Loucy (cell line): ENCODE measurements around the gene ZNF155.

Experiments used
- H2AFZ ChIP-seq: fragments of 200-600 bp; sonication (generic); 2 replicates; pipeline ENCODE4 v1.6.0; 2016; ENCODE audit warnings: antibody characterized with exemption, mild to moderate bottlenecking, low read length, moderate library complexity
- H3F3A ChIP-seq: fragments of 200-600 bp; 2 replicates; pipeline ENCODE4 v1.6.0; 2016; ENCODE audit warnings: antibody characterized with exemption, low read depth, mild to moderate bottlenecking
- H3K27me3 ChIP-seq: fragments of 200-600 bp; sonication (generic); 2 replicates; pipeline ENCODE4 v1.6.1; 2014; ENCODE audit warnings: low read length, mild to moderate bottlenecking; ENCODE audit not compliant: insufficient read depth, poor library complexity, severe bottlenecking
- H3K36me3 ChIP-seq: fragments of 200-600 bp; sonication (generic); 2 replicates; pipeline ENCODE4 v1.6.1; 2016; ENCODE audit warnings: low read length; ENCODE audit not compliant: insufficient read depth
- H3K4me1 ChIP-seq: fragments of 200-600 bp; sonication (generic); 2 replicates; pipeline ENCODE4 v1.5.1; 2014; ENCODE audit warnings: low read length, mild to moderate bottlenecking; ENCODE audit not compliant: insufficient read depth, poor library complexity, severe bottlenecking
- H3K4me2 ChIP-seq: fragments of 200-600 bp; sonication (generic); 2 replicates; pipeline ENCODE4 v1.6.0; 2014; ENCODE audit warnings: antibody characterized with exemption, low read length, low read depth, mild to moderate bottlenecking; ENCODE audit not compliant: poor library complexity, severe bottlenecking
- H3K4me3 ChIP-seq: fragments of 200-600 bp; sonication (generic); 2 replicates; pipeline ENCODE4 v1.5.1; 2014; ENCODE audit warnings: low read length, mild to moderate bottlenecking, mixed read lengths; ENCODE audit not compliant: poor library complexity, severe bottlenecking
- H3K79me2 ChIP-seq: fragments of 200-600 bp; sonication (generic); 2 replicates; pipeline ENCODE4 v1.6.1; 2014; ENCODE audit warnings: low read length; ENCODE audit not compliant: insufficient read depth
- H3K9ac ChIP-seq: fragments of 200-600 bp; sonication (generic); 2 replicates; pipeline ENCODE4 v1.6.0; 2014; ENCODE audit warnings: mild to moderate bottlenecking, low read depth, low read length, moderate library complexity; ENCODE audit not compliant: poor library complexity, severe bottlenecking
- H3K9me2 ChIP-seq: fragments of 200-600 bp; sonication (generic); replicated peaks from 2 replicates; pipeline ENCODE4 v1.6.1; 2016; ENCODE audit warnings: low read depth, low read length, mixed read lengths
- H3K9me3 ChIP-seq: fragments of 200-600 bp; sonication (generic); 2 replicates; pipeline ENCODE4 v1.6.1; 2014; ENCODE audit warnings: mild to moderate bottlenecking, antibody characterized with exemption, low read length, low read depth; ENCODE audit not compliant: insufficient read depth
- H4K20me1 ChIP-seq: fragments of 200-600 bp; sonication (generic); 2 replicates; pipeline ENCODE4 v1.6.0; 2014; ENCODE audit warnings: antibody characterized with exemption, low read length, mild to moderate bottlenecking; ENCODE audit not compliant: insufficient read depth, poor library complexity, severe bottlenecking
- EZH2phosphoT487 ChIP-seq: fragments of 200-600 bp; IDR thresholded peaks from 2 replicates; pipeline ENCODE4 v1.6.1; 2018; ENCODE audit warnings: antibody characterized with exemption, mild to moderate bottlenecking, moderate library complexity, borderline replicate concordance
- TF ChIP-seq, protein P1 (sequence below): fragments of 200-600 bp; sonication (generic); conservative IDR thresholded peaks from 2 replicates; pipeline ENCODE4 v1.5.1; 2014; ENCODE audit warnings: mild to moderate bottlenecking, antibody characterized with exemption, low read length

The ZNF155 gene

DNA sequence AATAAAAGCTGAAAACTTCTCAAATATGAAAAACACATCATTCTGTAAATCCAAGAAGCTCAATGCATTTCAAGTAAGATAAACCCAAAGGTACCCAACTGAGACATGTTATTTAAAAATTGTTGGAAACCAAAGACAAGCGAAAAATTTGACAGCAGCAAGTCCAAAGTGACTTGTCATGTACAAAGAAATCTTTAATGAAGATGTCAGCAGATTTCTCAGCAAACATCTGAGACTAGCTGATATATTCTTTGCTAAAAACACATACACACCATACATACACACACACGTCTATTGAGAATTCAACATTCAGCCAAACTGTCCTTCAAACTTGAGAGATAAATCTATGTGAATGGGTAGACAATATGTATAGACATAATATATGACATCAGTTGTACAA lies 35.5 kb downstream of the ZNF155 start:
- no peaks in the 10 kb centered on the region for H3K9me2 ChIP-seq
- no peaks in the 10 kb centered on the region for H3F3A ChIP-seq
- H3K36me3 ChIP-seq, result no peaks in the 10 kb centered on the region
- peaks cover under 1% of the 10 kb centered on the region for H3K4me1 ChIP-seq
- H3K4me3 ChIP-seq, result no peak overlapping the region
- no peak overlapping the region for H3K4me2 ChIP-seq
- no peaks in the 10 kb centered on the region for H3K79me2 ChIP-seq
- no peak overlapping the region for H2AFZ ChIP-seq
- H3K9me3 ChIP-seq, result no peaks in the 10 kb centered on the region; the same call in 1 of the 2 replicates
- H3K27me3 ChIP-seq, result peaks cover 47% of the 10 kb centered on the region
- H4K20me1 ChIP-seq, result no peaks in the 10 kb centered on the region
- H3K9ac ChIP-seq, result no peak overlapping the region
- no peak for TF ChIP-seq EZH2phosphoT487
- TF ChIP-seq, protein P1, sequence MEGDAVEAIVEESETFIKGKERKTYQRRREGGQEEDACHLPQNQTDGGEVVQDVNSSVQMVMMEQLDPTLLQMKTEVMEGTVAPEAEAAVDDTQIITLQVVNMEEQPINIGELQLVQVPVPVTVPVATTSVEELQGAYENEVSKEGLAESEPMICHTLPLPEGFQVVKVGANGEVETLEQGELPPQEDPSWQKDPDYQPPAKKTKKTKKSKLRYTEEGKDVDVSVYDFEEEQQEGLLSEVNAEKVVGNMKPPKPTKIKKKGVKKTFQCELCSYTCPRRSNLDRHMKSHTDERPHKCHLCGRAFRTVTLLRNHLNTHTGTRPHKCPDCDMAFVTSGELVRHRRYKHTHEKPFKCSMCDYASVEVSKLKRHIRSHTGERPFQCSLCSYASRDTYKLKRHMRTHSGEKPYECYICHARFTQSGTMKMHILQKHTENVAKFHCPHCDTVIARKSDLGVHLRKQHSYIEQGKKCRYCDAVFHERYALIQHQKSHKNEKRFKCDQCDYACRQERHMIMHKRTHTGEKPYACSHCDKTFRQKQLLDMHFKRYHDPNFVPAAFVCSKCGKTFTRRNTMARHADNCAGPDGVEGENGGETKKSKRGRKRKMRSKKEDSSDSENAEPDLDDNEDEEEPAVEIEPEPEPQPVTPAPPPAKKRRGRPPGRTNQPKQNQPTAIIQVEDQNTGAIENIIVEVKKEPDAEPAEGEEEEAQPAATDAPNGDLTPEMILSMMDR, result no peak

GRCh38 chr19:44021221-44021620 lies 37.2 kb downstream of the ZNF155 start:
- TF ChIP-seq, protein P1, result no peak
- no peak for TF ChIP-seq EZH2phosphoT487

DNA sequence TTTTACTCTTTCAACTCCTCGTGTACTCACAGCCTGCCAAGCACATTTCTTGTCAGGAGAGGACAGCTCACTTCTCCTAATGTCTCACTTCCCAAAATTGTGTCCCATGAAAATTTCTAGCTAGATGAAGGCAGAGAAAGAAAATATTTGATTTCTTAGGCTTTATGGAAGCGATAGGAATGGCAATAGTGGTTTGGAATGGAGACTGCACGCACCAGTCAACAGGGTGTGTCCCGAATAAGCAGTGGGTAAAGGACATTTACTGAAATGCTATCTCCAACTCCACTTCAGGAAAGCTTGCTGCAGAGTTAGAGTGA lies 40.9 kb downstream of the ZNF155 start:
- Histone ChIP-seq H3K4me1 (peaks cover 11% of the 10 kb centered on the region), H3F3A (no peaks in the 10 kb centered on the region), H3K36me3 (no peaks in the 10 kb centered on the region; the same call in 1 of the 2 replicates), H3K4me3 (peak overlapping the region; percentile 82), H3K9me2 (no peaks in the 10 kb centered on the region), H3K79me2 (peaks cover 6% of the 10 kb centered on the region; the same call in 1 of the 2 replicates), H3K9ac (peak overlapping the region; percentile 76), H3K9me3 (peaks cover 5% of the 10 kb centered on the region), H3K4me2 (peak overlapping the region; percentile 72), H3K27me3 (peaks cover 36% of the 10 kb centered on the region), H4K20me1 (no peaks in the 10 kb centered on the region), H2AFZ (peak overlapping the region; percentile 93)
- TF ChIP-seq EZH2phosphoT487, result no peak
- TF ChIP-seq, protein P1, result no peak

More at GRCh38 chr19:44021221-44021620, 37.2 kb downstream of the ZNF155 start:
- no peak overlapping the region for H3K9ac ChIP-seq
- H3K36me3 ChIP-seq, result no peaks in the 10 kb centered on the region
- peaks cover 10% of the 10 kb centered on the region for H3K4me1 ChIP-seq
- H3K9me3 ChIP-seq, result no peaks in the 10 kb centered on the region; the same call in 1 of the 2 replicates
- peaks cover 47% of the 10 kb centered on the region for H3K27me3 ChIP-seq
- no peak overlapping the region for H2AFZ ChIP-seq
- H3K79me2 ChIP-seq, result peaks cover 6% of the 10 kb centered on the region; the same call in 1 of the 2 replicates
- H3F3A ChIP-seq, result no peaks in the 10 kb centered on the region
- H3K4me2 ChIP-seq, result no peak overlapping the region
- H3K9me2 ChIP-seq, result no peaks in the 10 kb centered on the region
- H3K4me3 ChIP-seq, result no peak overlapping the region
- H4K20me1 ChIP-seq, result no peaks in the 10 kb centered on the region
